HEK293 (cell line): ENCODE measurements around the gene TMCC2.

Experiments used
- CTCF ChIA-PET: fragments of 350-600 bp; formaldehyde crosslinking; extraction: SDS; loops from one replicate; lab custom pipeline; 2021; ENCODE audit warnings: antibody characterized with exemption; lab: Yijun Ruan, JAX
- POLR2A ChIA-PET: fragments of 300-600 bp; formaldehyde crosslinking; extraction: SDS; loops from one replicate; lab custom pipeline; 2020; ENCODE audit warnings: antibody characterized with exemption, inconsistent platforms; lab: Yijun Ruan, JAX
- H3K27ac ChIP-seq: fragments of 200-500 bp; sonication (Bioruptor generic); 2 replicates; pipeline ENCODE4 v1.5.1; 2014; ENCODE audit warnings: low read depth, low read length, control low read depth, inconsistent platforms; ENCODE audit errors: extremely low read depth
- H3K36me3 ChIP-seq, 2 experiments: fragments of 200-500 bp in 1 of 2; sonication (Bioruptor generic) in 1 of 2; 1 replicate in 1 of 2; 2 replicates in 1 of 2; pipeline ENCODE4 v1.5.1; 2014 to 2017; ENCODE audit warnings: inconsistent platforms in 2 of 2, low read length in 2 of 2; ENCODE audit not compliant: control insufficient read depth in 2 of 2, insufficient read depth in 1 of 2
- H3K4me1 ChIP-seq: fragments of 200-500 bp; sonication (Bioruptor generic); 2 replicates; pipeline ENCODE4 v1.5.1; 2014; ENCODE audit warnings: mild to moderate bottlenecking, low read length, inconsistent platforms; ENCODE audit not compliant: control insufficient read depth, insufficient read depth
- H3K4me3 ChIP-seq: 2 replicates; pipeline ENCODE4 v1.5.1; 2011; ENCODE audit warnings: low read depth, mild to moderate bottlenecking, control low read depth, low read length, moderate library complexity
- H3K9me3 ChIP-seq: fragments of 200-500 bp; sonication (Bioruptor generic); 2 replicates; pipeline ENCODE4 v1.5.1; 2014; ENCODE audit warnings: low read depth, low read length, inconsistent platforms; ENCODE audit not compliant: control insufficient read depth, insufficient read depth
- GLIS1 ChIP-seq: fragments of 450-650 bp; formaldehyde crosslinking; IDR thresholded peaks from 2 replicates; pipeline ENCODE4 v1.5.1; 2016; ENCODE audit warnings: missing biosample characterization, missing genetic modification characterization
- HIC1 ChIP-seq: fragments of 450-650 bp; formaldehyde crosslinking; IDR thresholded peaks from 2 replicates; pipeline ENCODE4 v1.5.1; 2016; ENCODE audit warnings: missing biosample characterization, missing genetic modification characterization
- MYNN ChIP-seq: fragments of 450-650 bp; formaldehyde crosslinking; IDR thresholded peaks from 2 replicates; pipeline ENCODE4 v1.5.1; 2016; ENCODE audit warnings: missing biosample characterization, missing genetic modification characterization, borderline replicate concordance
- ZBTB1 ChIP-seq: fragments of 450-650 bp; formaldehyde crosslinking; IDR thresholded peaks from 2 replicates; pipeline ENCODE4 v1.5.1; 2016; ENCODE audit warnings: missing biosample characterization, missing genetic modification characterization
- ZBTB10 ChIP-seq: fragments of 450-650 bp; formaldehyde crosslinking; IDR thresholded peaks from 2 replicates; pipeline ENCODE4 v1.5.1; 2016; ENCODE audit warnings: missing biosample characterization, missing genetic modification characterization
- ZNF146 ChIP-seq: fragments of 450-650 bp; formaldehyde crosslinking; IDR thresholded peaks from 2 replicates; pipeline ENCODE4 v1.5.1; 2016; ENCODE audit warnings: missing biosample characterization, missing genetic modification characterization
- ZNF18 ChIP-seq: fragments of 450-650 bp; formaldehyde crosslinking; IDR thresholded peaks from 2 replicates; pipeline ENCODE4 v1.5.1; 2016; ENCODE audit warnings: missing biosample characterization, missing genetic modification characterization
- ZNF211 ChIP-seq: fragments of 450-650 bp; formaldehyde crosslinking; IDR thresholded peaks from 2 replicates; pipeline ENCODE4 v1.5.1; 2016; ENCODE audit warnings: low read depth, missing biosample characterization, missing genetic modification characterization
- ZNF23 ChIP-seq: fragments of 450-650 bp; formaldehyde crosslinking; IDR thresholded peaks from 2 replicates; pipeline ENCODE4 v1.5.1; 2016; ENCODE audit warnings: missing biosample characterization, missing genetic modification characterization, borderline replicate concordance
- ZNF248 ChIP-seq: fragments of 450-650 bp; formaldehyde crosslinking; IDR thresholded peaks from 2 replicates; pipeline ENCODE4 v1.5.1; 2017; ENCODE audit warnings: missing biosample characterization, missing genetic modification characterization
- ZNF311 ChIP-seq: fragments of 450-650 bp; formaldehyde crosslinking; IDR thresholded peaks from 2 replicates; pipeline ENCODE4 v1.5.1; 2017; ENCODE audit warnings: missing biosample characterization, missing genetic modification characterization, borderline replicate concordance
- ZNF514 ChIP-seq: fragments of 450-650 bp; formaldehyde crosslinking; IDR thresholded peaks from 2 replicates; pipeline ENCODE4 v1.5.1; 2016; ENCODE audit warnings: missing biosample characterization, missing genetic modification characterization
- ZNF580 ChIP-seq: fragments of 450-650 bp; formaldehyde crosslinking; IDR thresholded peaks from 2 replicates; pipeline ENCODE4 v1.5.1; 2016; ENCODE audit warnings: missing biosample characterization, missing genetic modification characterization
- ZNF621 ChIP-seq: fragments of 450-650 bp; formaldehyde crosslinking; IDR thresholded peaks from 2 replicates; pipeline ENCODE4 v1.5.1; 2017; ENCODE audit warnings: missing biosample characterization, missing genetic modification characterization

TMCC2 gene

GRCh38 chr1:205275133-205275532 is 47.4 kb downstream of the TMCC2 start:
- ChIA-PET CTCF (interaction anchor here (0.6 to 11.8 kb wide), 8 partner anchors 8 to 212 kb away, joined by 3 to 669 read pairs (median 17); partner anchors contain the start of gene NUAK2), POLR2A (interaction anchor here (0.6 to 2.7 kb wide), 4 partner anchors 26 to 50 kb away, joined by 3 to 10 read pairs (median 4); partner anchors contain the start of gene NUAK2)
- H3K36me3 ChIP-seq: peaks cover 0 to 12% of the 10 kb centered on the region in 2 experiments; a peak in 1 of 3 replicates
- no peaks in the 10 kb centered on the region for H3K4me1 ChIP-seq
- TF ChIP-seq ZNF311 (tag by site-specific recombination) (no peak), HIC1 (tag by site-specific recombination) (peak; percentile 38; the same call in 1 of the 2 replicates), ZNF621 (tag by site-specific recombination) (no peak), ZBTB10 (tag by site-specific recombination) (no peak)
- TF ChIP-seq, all 188 proteins: peak for 1
- H3K27ac ChIP-seq: no peak overlapping the region
- no peaks in the 10 kb centered on the region for H3K9me3 ChIP-seq
- no peak overlapping the region for H3K4me3 ChIP-seq

- no peaks in the 10 kb centered on the region for H3K9me3 ChIP-seq
- peaks cover 0 to 10% of the 10 kb centered on the region in 2 experiments; a peak in 1 of 3 replicates for H3K36me3 ChIP-seq
- no peak overlapping the region for H3K27ac ChIP-seq
- CTCF ChIA-PET: interaction anchor here (0.6 to 11.8 kb wide), 10 partner anchors 7 to 382 kb away, joined by 3 to 669 read pairs (median 4); partner anchors contain the start of gene NUAK2
- H3K4me1 ChIP-seq: no peaks in the 10 kb centered on the region
- H3K4me3 ChIP-seq: no peak overlapping the region
- TF ChIP-seq ZNF621 (tag by site-specific recombination) (no peak), ZNF248 (tag by site-specific recombination) (no peak), ZBTB1 (tag by site-specific recombination) (no peak), ZNF211 (no peak), ZNF18 (tag by site-specific recombination) (no peak), ZNF514 (tag by site-specific recombination) (no peak), MYNN (no peak), ZNF23 (tag by site-specific recombination) (no peak)
- POLR2A ChIA-PET: interaction anchor here (0.9 kb wide), 1 partner anchor 49 kb away, joined by 4 read pairs; no protein-coding TSS in a partner anchor
Observed at GRCh38 chr1:205275916-205276688, 48.4 kb downstream of the TMCC2 start.

GRCh38 chr1:205276689-205277065 is 48.9 kb downstream of the TMCC2 start:
- POLR2A ChIA-PET: no interaction called here
- H3K36me3 ChIP-seq: peaks cover 0 to 5% of the 10 kb centered on the region in 2 experiments; a peak in 1 of 3 replicates
- H3K27ac ChIP-seq: no peak overlapping the region
- CTCF ChIA-PET: interaction anchor here (0.6 to 11.8 kb wide), 7 partner anchors 11 to 381 kb away, joined by 3 to 669 read pairs (median 3); partner anchors contain the start of gene NUAK2
- TF ChIP-seq ZNF146 (no peak), GLIS1 (no peak), ZNF580 (tag by site-specific recombination) (no peak)
- H3K9me3 ChIP-seq: no peaks in the 10 kb centered on the region
- no peak overlapping the region for H3K4me3 ChIP-seq
- no peaks in the 10 kb centered on the region for H3K4me1 ChIP-seq
